Measurements from ENCODE around the gene KNSTRN. TPM values are rescaled to one million over a fixed set of nuclear protein-coding genes. Genes with fewer than 3 reads are reported as not detected.

The KNSTRN gene
- total and polyA plus RNA-seq, 2 of the 8 experiments (the other 6 are each of a cell fraction or from before 2014, with no cell fraction given): 25.1 to 79.4 TPM

GRCh38 chr15:40352281-40352901, 30.1 kb upstream of the KNSTRN start:
- H4K20me1 ChIP-seq (replicated peaks in 1 of 2; ENCODE audit: control insufficient read depth in 1 of 2, insufficient read depth in 2 of 2, low read length in 2 of 2): no peaks in the 10 kb centered on the region
- H3K79me1 ChIP-seq (ENCODE audit: low read depth, low read length): no peaks in the 10 kb centered on the region
- H4K5ac ChIP-seq (ENCODE audit: insufficient read length, low read depth, low read length): no peak overlapping the region
- no peak overlapping the region; the same call in 1 of the 2 replicates for H4K8ac ChIP-seq (ENCODE audit: extremely low read depth, insufficient read depth, low read length)
- no peak overlapping the region for H3K18ac ChIP-seq (ENCODE audit: extremely low read depth, low read length)
- no peak overlapping the region for H3K9ac ChIP-seq (replicated peaks in 1 of 4; ENCODE audit: extremely low read depth in 1 of 4, low read depth in 3 of 4, low read length in 3 of 4)
- no peaks in the 10 kb centered on the region for H3K9me3 ChIP-seq (ENCODE audit: insufficient read depth in 2 of 2, low read depth in 1 of 2, low read length in 1 of 2)
- H3K23me2 ChIP-seq (ENCODE audit: low read depth, low read length): peaks cover 2% of the 10 kb centered on the region; the same call in 1 of the 2 replicates
- no peak overlapping the region for H3K4me3 ChIP-seq (ENCODE audit: extremely low read depth in 1 of 4, insufficient read depth in 2 of 4, low read depth in 3 of 4, low read length in 4 of 4)
- DNase-seq (ENCODE audit: low read depth in 1 of 2, low spot score in 2 of 2) (no peak), FAIRE-seq (no peak)
- H2BK20ac ChIP-seq (ENCODE audit: low read length): no peak overlapping the region
- H3K56ac ChIP-seq (replicated peaks; ENCODE audit: insufficient read length, low read depth, low read length): no peak overlapping the region
- POLR2A ChIA-PET (ENCODE audit: partially characterized antibody): interaction anchor here (0.9 to 1.6 kb wide), 4 partner anchors 11 to 92 kb away, joined by 3 to 5 read pairs (median 4); no protein-coding TSS in a partner anchor
- no peaks in the 10 kb centered on the region for H3K36me3 ChIP-seq (ENCODE audit: control insufficient read depth in 2 of 4, insufficient read depth in 4 of 4, low read length in 3 of 4)
- H3K27me3 ChIP-seq (replicated peaks in 1 of 4; ENCODE audit: control insufficient read depth in 3 of 4, extremely low read depth in 1 of 4, insufficient read depth in 3 of 4, low read length in 3 of 4): peaks cover 0 to 6% (median 4%) of the 10 kb centered on the region in 4 experiments; a peak in 3 of 7 replicates
- 85% methylated on average over 7 of the region's 7 CpGs; no CpG with 5 or more reads in 1 of the 2 experiments for WGBS, 2 experiments (ENCODE audit: extremely low coverage in 1 of 2, insufficient coverage in 1 of 2, insufficient read length in 1 of 2, insufficient replicate concordance in 2 of 2, low coverage in 1 of 2, low lambda C conversion rate in 2 of 2, missing lambda C conversion rate in 1 of 2)
- H3K4me1 ChIP-seq (replicated peaks in 1 of 4; ENCODE audit: control insufficient read depth in 3 of 4, insufficient read depth in 4 of 4, low read length in 3 of 4): peaks cover 7 to 17% (median 14%) of the 10 kb centered on the region in 4 experiments
- H4K91ac ChIP-seq (replicated peaks; ENCODE audit: insufficient read length, low read length): no peak overlapping the region
- H2BK15ac ChIP-seq (ENCODE audit: low read length): peak overlapping the region; percentile 37; the same call in 1 of the 2 replicates
- H3K27ac ChIP-seq (ENCODE audit: low read depth, low read length): no peak overlapping the region
- no peak overlapping the region for H2BK12ac ChIP-seq (ENCODE audit: low read depth, low read length)
- H3K4me2 ChIP-seq (ENCODE audit: insufficient read depth in 1 of 2, low read depth in 2 of 2, low read length in 2 of 2): no peak overlapping the region
- no peak overlapping the region for H2BK5ac ChIP-seq (ENCODE audit: low read depth, low read length)
- no peak overlapping the region for H2AK5ac ChIP-seq (ENCODE audit: low read depth, low read length)
- H3K23ac ChIP-seq (ENCODE audit: insufficient read length): no peak overlapping the region
- no peaks in the 10 kb centered on the region for H3K79me2 ChIP-seq (ENCODE audit: control insufficient read depth in 1 of 2, insufficient read depth in 2 of 2, low read length in 2 of 2)
- no peak overlapping the region for H3K4ac ChIP-seq (replicated peaks; ENCODE audit: insufficient read length, low read depth, low read length)
- no peak overlapping the region for H2BK120ac ChIP-seq (replicated peaks; ENCODE audit: low read depth, low read length)
- H3K14ac ChIP-seq (ENCODE audit: insufficient read length): no peak overlapping the region
- CTCF ChIA-PET (ENCODE audit: partially characterized antibody): interaction anchor here (0.7 to 27.4 kb wide), 11 partner anchors 12 to 419 kb away, joined by 3 to 452 read pairs (median 5); partner anchors contain the start of gene CCDC9B
- H2AFZ ChIP-seq (ENCODE audit: low read length): no peak overlapping the region
- TF ChIP-seq SRF (IDR thresholded peaks at IDR 0.05; ENCODE audit: low read depth, low read length) (no peak), RNF2 (IDR thresholded peaks at IDR 0.05; ENCODE audit: borderline replicate concordance, low read depth, low read length, missing control alignments, poor library complexity, severe bottlenecking) (no peak), NRF1 (IDR thresholded peaks at IDR 0.05; ENCODE audit: low read depth, low read length) (no peak), FOSL1 (IDR thresholded peaks at IDR 0.05; ENCODE audit: insufficient read depth, low read depth, low read length) (no peak), TAF1 (IDR thresholded peaks at IDR 0.05; ENCODE audit: low read depth, low read length) (no peak), RXRA (IDR thresholded peaks at IDR 0.05; ENCODE audit: insufficient read depth, low read depth, low read length) (no peak), SUZ12 (IDR thresholded peaks at IDR 0.05; ENCODE audit: low read length) (no peak), CREB1 (IDR thresholded peaks at IDR 0.05) (no peak), POU5F1 (IDR thresholded peaks at IDR 0.05; ENCODE audit: low read depth, low read length) (no peak), TAF7 (optimal IDR thresholded peaks at IDR 0.05; ENCODE audit: borderline replicate concordance, low read depth, low read length) (no peak), ATF3 (IDR thresholded peaks at IDR 0.05; ENCODE audit: insufficient read depth, low read depth, low read length) (no peak), EGR1 (IDR thresholded peaks at IDR 0.05; ENCODE audit: borderline replicate concordance, low read depth, low read length) (no peak)

All from H1 (cell line).